ENCODE measurements around the gene CARD11. TPM values are rescaled to one million over a fixed set of nuclear protein-coding genes. Genes with fewer than 3 reads are reported as not detected.
A peak's percentile ranks its signal among the peaks of the same experiment; 100 is the strongest.

The CARD11 gene
- polyA plus RNA-seq, 1 experiment, result 1.2 TPM

DNA sequence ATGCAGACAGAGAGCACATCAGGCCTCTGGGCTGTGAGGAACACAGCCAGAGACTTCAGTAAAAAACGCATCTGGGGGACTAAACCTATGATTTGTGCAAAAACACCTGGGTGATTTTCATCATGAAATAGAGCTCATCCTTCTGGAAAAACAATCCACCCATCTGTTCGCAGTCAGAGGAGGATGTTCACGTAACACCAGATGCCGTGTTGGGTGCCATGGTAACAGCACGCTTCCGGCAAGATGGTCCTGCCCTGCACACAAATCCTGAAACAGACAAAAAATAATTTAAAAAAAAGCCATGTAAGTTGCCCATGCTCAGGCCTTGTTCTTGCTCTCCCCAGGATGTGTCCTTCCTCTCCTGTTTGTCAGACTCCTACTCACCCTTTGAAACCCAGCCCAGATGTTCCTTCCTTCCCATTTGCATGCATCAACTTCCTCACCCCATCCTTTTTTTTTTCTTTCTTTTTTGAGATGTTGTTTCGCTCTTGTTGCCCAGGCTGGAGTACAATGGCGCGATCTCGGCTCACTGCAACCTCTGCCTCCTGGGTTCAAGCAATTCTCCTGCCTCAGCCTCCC, 171.3 kb downstream of the CARD11 start:
- ChIA-PET CTCF (no interaction called here), POLR2A (interaction anchor here (0.7 kb wide), 1 partner anchor 230 kb away, joined by 3 read pairs; no protein-coding TSS in a partner anchor)
- H3K4me3 ChIP-seq (ENCODE audit: low read depth, low read length), result no peak overlapping the region
- DNase-seq (ENCODE audit: low read depth, low spot score), result no peak
- H3K9me3 ChIP-seq (ENCODE audit: control insufficient read depth, insufficient read depth, low read length), result no peaks in the 10 kb centered on the region; the same call in 1 of the 2 replicates
- TF ChIP-seq, protein P1, sequence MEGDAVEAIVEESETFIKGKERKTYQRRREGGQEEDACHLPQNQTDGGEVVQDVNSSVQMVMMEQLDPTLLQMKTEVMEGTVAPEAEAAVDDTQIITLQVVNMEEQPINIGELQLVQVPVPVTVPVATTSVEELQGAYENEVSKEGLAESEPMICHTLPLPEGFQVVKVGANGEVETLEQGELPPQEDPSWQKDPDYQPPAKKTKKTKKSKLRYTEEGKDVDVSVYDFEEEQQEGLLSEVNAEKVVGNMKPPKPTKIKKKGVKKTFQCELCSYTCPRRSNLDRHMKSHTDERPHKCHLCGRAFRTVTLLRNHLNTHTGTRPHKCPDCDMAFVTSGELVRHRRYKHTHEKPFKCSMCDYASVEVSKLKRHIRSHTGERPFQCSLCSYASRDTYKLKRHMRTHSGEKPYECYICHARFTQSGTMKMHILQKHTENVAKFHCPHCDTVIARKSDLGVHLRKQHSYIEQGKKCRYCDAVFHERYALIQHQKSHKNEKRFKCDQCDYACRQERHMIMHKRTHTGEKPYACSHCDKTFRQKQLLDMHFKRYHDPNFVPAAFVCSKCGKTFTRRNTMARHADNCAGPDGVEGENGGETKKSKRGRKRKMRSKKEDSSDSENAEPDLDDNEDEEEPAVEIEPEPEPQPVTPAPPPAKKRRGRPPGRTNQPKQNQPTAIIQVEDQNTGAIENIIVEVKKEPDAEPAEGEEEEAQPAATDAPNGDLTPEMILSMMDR (IDR thresholded peaks at IDR 0.05; ENCODE audit: low read depth, low read length), result no peak
- no peak overlapping the region for H3K27ac ChIP-seq (ENCODE audit: low read depth, low read length)
- H3K27me3 ChIP-seq (ENCODE audit: control insufficient read depth, insufficient read depth, low read length), result no peaks in the 10 kb centered on the region

DNA sequence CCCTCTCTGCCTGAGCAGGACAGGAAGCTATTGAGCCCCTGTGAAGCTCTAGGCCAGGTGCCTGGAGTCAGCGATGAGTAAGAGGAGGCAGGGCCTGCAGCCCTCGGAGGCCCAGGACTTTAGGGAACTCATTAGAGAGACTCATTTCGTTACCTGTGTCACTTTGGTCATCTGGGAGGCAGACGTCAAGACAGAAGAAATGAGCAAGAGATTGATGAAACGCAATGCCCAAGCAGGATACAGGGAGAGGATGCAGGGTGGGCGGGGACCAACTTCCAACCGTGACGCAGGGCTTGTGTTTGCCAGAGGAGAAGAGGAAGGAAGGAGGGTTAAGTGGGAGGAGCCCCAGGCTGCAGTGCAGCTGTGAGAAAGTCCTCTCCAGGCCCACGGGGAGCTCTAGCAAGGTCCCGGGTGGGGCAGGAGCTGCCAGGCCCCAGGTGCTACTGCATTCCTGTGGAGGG, 173.2 kb downstream of the CARD11 start:
- peak overlapping the region; percentile 11 for H3K27ac ChIP-seq (ENCODE audit: low read depth, low read length)
- POLR2A ChIA-PET, result no interaction called here
- CTCF ChIA-PET, result no interaction called here
- no peak for DNase-seq (ENCODE audit: low read depth, low spot score)
- TF ChIP-seq, protein P1 (IDR thresholded peaks at IDR 0.05; ENCODE audit: low read depth, low read length), result no peak
- H3K4me3 ChIP-seq (ENCODE audit: low read depth, low read length), result no peak overlapping the region
- no peaks in the 10 kb centered on the region; the same call in 1 of the 2 replicates for H3K9me3 ChIP-seq (ENCODE audit: control insufficient read depth, insufficient read depth, low read length)
- H3K27me3 ChIP-seq (ENCODE audit: control insufficient read depth, insufficient read depth, low read length), result no peaks in the 10 kb centered on the region

- CTCF ChIA-PET, result no interaction called here
- Histone ChIP-seq H3K4me3 (ENCODE audit: low read depth, low read length) (no peak overlapping the region), H3K27me3 (ENCODE audit: control insufficient read depth, insufficient read depth, low read length) (no peaks in the 10 kb centered on the region), H3K27ac (ENCODE audit: low read depth, low read length) (peak overlapping the region; percentile 11), H3K9me3 (ENCODE audit: control insufficient read depth, insufficient read depth, low read length) (no peaks in the 10 kb centered on the region; the same call in 1 of the 2 replicates)
- TF ChIP-seq, protein P1 (IDR thresholded peaks at IDR 0.05; ENCODE audit: low read depth, low read length), result no peak
- POLR2A ChIA-PET, result no interaction called here
- no peak for DNase-seq (ENCODE audit: low read depth, low spot score)
Measured at GRCh38 chr7:2869981-2870380, 173.7 kb downstream of the CARD11 start.

DNA sequence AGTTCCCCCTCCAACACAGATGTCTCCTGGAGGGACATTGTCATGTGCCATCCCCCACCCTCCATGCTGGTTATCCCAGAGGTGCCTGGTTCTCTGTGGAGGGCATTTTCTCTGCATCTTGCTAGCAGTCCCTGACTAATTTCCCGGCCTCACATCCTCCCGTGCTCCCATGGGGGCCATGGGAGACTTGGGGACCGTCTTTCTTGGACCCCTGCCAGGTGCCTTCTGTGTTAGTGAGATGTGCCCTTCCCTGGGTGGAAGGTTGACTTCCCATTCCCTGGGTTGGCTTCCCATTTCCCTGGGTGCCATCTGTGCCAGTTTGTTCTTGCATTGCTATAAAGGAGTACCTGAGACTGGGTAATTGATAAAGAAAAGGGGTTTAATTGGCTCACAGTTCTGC, 177.1 kb downstream of the CARD11 start:
- TF ChIP-seq, protein P1 (IDR thresholded peaks at IDR 0.05; ENCODE audit: low read depth, low read length), result no peak
- ChIA-PET POLR2A (no interaction called here), CTCF (interaction anchor here (0.6 to 3.3 kb wide), 3 partner anchors 10 to 298 kb away, joined by 4 to 26 read pairs (median 4); no protein-coding TSS in a partner anchor)
- Histone ChIP-seq H3K9me3 (ENCODE audit: control insufficient read depth, insufficient read depth, low read length) (no peaks in the 10 kb centered on the region; the same call in 1 of the 2 replicates), H3K4me3 (ENCODE audit: low read depth, low read length) (no peak overlapping the region), H3K27me3 (ENCODE audit: control insufficient read depth, insufficient read depth, low read length) (no peaks in the 10 kb centered on the region), H3K27ac (ENCODE audit: low read depth, low read length) (no peak overlapping the region)
- DNase-seq (ENCODE audit: low read depth, low spot score), result no peak

DNA sequence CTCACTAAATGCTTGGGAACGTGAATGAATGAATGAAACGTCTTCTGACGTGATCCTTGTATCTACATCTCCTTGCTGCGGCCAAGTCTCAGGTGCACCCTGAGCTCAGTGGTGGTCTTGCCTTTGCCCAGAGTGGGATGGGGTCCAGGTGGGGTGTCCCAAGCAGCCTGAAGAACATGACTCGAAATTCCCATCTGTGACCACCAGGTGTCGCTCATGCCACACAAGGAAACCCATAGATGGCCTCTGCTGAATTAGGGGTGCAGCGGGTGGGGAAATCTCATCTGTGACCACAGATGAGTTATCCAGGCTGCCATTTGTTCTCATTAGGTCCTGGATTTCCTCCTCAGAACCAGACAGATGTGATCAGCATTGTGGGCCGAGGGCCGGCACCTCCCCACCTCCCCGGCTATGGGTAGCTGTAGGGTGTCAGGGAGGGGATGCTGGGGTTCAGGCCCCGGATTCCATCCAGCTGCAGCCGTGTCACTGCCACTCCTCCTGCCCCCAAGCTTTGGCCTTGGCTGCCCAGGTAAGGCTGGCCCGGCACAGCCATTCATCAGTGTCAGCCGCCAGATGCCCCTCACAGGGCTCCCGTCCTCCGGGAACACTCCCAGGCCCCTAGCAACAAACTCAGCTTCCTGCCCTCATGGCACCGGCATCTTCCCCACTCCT, 178.5 kb downstream of the CARD11 start:
- H3K27ac ChIP-seq (ENCODE audit: low read depth, low read length), result no peak overlapping the region
- DNase-seq (ENCODE audit: low read depth, low spot score), result peak; percentile 42
- TF ChIP-seq, protein P1 (IDR thresholded peaks at IDR 0.05; ENCODE audit: low read depth, low read length), result peak; percentile 91
- CTCF ChIA-PET, result interaction anchor here (0.6 to 3.3 kb wide), 42 partner anchors 8 to 1766 kb away, joined by 3 to 26 read pairs (median 4); no protein-coding TSS in a partner anchor
- H3K27me3 ChIP-seq (ENCODE audit: control insufficient read depth, insufficient read depth, low read length), result no peaks in the 10 kb centered on the region
- no peaks in the 10 kb centered on the region; the same call in 1 of the 2 replicates for H3K9me3 ChIP-seq (ENCODE audit: control insufficient read depth, insufficient read depth, low read length)
- H3K4me3 ChIP-seq (ENCODE audit: low read depth, low read length), result no peak overlapping the region
- POLR2A ChIA-PET, result interaction anchor here (0.6 kb wide), 1 partner anchor 111 kb away, joined by 3 read pairs; no protein-coding TSS in a partner anchor
